ENCODE data around the gene SMOC2.
"Not testable (repeated sequence)": the region's sequence is repeated elsewhere in the genome, so short reads cannot be mapped to it uniquely, and the experiment has no call there.

SMOC2 gene

GRCh38 chr6:168692193-168692914 lies 251.4 kb downstream of the SMOC2 start:
- no peak for DNase-seq

DNA sequence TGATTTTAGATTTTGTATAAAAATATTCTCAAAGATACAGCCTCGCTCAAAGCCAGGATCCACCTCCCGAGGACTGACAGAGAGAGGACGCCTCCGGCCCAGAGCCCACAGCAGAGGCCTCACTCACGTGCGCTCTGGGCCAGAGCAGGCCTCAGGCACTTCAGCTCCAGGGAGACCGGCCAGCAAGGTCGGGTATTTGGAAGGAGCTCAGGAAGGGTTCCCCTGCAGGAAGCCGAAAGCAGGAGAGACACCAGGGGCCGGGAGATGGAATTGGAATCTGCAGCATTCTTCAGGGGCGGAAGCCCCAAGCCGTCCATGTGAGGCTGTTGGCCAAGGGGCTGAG lies 251.9 kb downstream of the SMOC2 start:
- not testable (repeated sequence) for DNase-seq

- not testable (repeated sequence) for DNase-seq
These were observed 253.8 kb downstream of the SMOC2 start for GRCh38 chr6:168694797-168695196.

DNA sequence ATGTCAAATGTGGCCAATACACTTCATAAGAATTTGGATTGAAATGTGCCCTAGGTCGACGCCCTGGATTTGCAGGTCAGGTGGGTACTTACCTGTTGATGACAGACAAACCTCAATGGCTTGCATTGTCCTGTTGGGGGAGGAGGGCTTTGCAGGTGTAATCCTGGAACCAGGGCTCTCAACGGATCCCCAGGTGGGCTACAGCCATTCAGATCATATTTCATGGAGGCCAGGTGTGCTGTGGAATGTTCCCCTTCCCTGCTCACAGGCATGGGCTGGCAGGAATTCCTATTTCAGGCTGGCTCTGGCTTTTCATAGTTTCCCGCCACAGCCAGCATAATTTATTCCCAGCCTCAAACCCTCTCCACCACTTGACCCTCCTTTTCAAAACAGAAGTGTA lies 254.7 kb downstream of the SMOC2 start:
- DNase-seq: no peak

- no peak for DNase-seq
These were observed 257.9 kb downstream of the SMOC2 start for GRCh38 chr6:168698923-168699322.

DNA sequence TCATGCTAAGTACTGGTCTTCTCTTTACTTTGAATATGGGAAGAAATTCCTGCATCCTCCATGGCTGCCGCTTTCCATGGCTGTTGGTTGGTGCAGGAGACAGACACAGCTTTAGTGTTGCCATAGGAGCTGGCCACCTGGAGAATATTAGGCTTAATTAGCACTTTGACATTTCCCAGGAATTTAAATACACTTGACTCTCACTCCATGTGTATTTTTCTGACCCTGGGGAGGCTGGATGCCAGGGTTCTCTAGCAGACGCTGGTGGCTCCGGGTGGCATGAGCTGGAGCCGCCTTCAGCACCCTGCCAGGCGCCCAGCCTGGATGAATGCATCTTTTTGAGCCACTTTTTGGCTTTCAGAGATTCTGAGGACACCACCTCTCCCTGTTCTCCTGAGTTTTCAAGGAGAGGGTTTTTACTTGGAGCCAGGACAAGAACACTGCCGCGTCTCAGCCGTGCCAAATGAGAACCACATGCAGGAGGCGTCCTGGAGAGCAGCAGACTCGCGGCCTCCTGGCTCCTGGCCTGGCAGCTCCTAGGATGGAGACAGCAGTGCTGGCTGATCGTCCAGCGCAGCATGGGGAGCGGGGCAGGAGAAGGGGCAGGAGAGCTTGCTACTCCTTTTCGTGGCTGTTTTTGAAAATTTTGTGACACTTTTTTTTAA lies 258.8 kb downstream of the SMOC2 start:
- no peak for DNase-seq

DNA sequence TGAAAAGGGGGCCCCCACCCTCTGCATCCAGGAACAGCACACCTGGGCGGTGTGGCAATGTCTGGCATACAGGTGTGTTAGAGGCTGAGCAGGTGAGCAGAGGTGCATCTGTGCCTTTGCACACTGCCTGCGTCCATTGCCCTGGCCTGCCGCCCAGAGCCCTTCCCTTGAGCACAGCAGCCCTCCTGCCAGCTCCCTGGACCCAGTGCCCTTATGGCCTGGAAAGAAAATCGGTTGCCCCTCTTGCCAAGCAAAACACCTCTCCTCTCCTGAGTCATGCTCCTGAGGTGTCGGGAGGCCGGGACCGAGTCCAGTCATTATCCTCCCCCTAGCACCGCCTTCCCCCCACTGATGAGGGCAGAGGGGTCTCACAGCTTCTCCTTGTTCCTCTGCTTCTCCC lies 259.9 kb downstream of the SMOC2 start:
- no peak for DNase-seq

GRCh38 chr6:168703990-168704389 lies 263.0 kb downstream of the SMOC2 start:
- no peak for DNase-seq

- no peak for DNase-seq
These were observed 263.7 kb downstream of the SMOC2 start for GRCh38 chr6:168704678-168705077.

DNA sequence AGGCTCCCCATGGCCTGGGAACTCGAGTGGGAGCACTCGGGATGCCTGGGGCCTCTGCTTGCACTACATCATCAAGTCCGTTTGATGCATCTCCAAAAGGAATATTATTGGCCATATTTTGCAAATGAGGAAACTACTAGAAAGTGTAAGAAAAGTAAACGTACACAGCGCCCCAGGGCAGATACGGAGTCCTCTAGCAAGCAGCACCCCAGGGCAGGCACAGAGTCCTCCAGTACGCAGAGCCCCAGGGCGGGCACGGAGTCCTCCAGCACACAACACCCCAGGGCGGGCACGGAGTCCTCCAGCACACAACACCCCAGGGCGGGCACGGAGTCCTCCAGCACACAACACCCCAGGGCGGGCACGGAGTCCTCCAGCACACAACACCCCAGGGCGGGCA lies 264.3 kb downstream of the SMOC2 start:
- not testable (repeated sequence) for DNase-seq

DNA sequence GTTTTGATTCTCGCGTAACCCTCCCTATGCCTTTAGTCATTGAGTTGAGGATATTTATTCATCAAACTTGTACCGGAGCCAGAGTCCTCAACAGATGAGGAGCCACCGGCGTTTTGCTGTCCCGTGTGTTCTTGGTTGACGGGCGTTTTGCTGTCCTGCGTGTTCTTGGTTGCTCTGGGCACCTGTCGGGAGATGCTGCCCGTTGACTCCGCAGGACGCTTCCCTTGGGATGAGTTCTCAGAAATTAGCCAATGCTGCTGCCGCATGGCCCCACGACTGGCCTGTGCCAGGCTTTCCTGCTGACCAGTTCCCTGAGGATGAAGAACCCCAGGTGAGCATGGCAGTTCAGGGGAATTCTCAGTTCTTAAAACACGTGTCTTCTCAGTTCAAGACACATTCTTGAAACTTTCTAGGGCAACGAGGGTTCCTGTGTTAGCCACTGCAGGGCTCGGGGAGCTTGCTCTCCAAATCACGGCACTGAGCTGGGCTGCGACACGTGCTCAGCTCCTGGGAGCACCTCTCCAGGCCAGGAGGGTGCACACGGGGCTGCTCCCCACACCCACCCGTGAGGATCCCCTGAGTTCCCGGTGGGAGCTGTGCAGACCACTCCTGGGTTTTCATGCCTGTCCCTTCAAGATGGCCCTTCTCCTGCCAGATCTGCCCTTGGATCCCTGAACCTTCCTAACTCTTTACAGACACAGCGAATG lies 265.6 kb downstream of the SMOC2 start:
- no peak for DNase-seq

- no peak for DNase-seq
These were observed 267.5 kb downstream of the SMOC2 start for GRCh38 chr6:168708526-168708925.

DNA sequence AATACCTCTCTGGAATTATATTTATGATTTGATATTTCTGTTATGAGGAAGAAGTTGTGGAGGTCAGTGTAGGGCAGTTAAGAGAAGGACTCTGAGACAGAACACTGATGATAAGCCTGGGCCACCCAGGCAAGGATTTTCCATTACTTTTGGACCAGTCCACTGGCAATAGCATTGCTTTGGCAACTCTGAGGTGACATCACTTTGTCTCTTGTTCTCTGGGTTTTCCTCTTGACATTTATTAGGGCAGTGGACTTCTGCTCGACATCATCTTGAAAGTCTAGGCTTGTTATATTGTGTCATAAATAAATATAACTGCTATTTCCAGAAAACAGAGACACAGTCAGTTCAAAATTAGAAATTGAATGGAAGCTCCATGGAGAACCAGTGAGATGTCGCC lies 268.0 kb downstream of the SMOC2 start:
- DNase-seq: no peak

GRCh38 chr6:168709390-168709789 lies 268.4 kb downstream of the SMOC2 start:
- DNase-seq: no peak

- no peak for DNase-seq
These were observed 269.0 kb downstream of the SMOC2 start for GRCh38 chr6:168709991-168710390.

- no peak for DNase-seq
These were observed 270.2 kb downstream of the SMOC2 start for GRCh38 chr6:168711049-168711640.

- no peak for DNase-seq
These were observed 270.8 kb downstream of the SMOC2 start for GRCh38 chr6:168711666-168712300.

DNA sequence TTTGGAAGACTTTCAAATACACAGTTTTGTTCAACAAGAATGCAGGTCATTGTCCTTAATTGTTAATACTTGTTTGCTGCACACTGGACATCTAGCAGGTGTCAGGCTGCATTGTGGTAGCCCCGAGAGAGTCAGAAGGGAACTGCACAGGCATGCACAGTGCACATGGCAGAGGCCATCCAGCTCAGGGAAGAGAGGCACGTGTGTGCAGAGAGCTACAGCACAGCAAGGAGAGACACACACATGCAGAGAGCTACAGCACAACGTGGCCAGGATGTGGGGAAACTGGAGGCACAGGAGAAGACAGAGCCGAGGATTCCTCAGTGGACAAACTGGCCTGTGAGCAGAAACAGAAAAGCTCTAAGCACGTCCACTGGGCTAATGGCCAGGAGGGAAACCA lies 272.0 kb downstream of the SMOC2 start:
- no peak for DNase-seq

GRCh38 chr6:168713839-168714238 lies 272.9 kb downstream of the SMOC2 start:
- no peak for DNase-seq

GRCh38 chr6:168714547-168715260 lies 273.7 kb downstream of the SMOC2 start:
- no peak for DNase-seq

- DNase-seq: no peak
These were observed 274.9 kb downstream of the SMOC2 start for GRCh38 chr6:168715643-168716481.

DNA sequence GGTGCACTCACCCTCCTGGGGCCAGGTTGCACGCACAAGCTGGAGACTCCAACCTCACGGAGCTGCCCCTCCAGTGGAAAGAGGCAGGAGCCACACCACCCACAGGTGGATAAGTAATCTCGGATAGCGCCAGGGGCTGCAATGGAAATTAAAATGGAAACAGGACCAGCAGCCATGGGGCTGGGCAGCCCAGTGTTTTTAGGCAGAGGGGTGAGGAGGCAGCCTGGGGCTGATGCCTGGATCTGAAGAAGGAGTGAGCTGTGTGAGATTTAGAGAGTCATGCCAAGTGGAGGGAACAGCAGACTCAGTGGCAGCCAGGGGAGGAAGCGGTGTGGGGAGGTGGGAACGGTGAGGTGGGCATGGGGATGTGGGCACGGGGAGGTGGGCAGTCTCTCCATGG lies 275.6 kb downstream of the SMOC2 start:
- DNase-seq: no peak
